Activated CD8-positive, alpha-beta T cell treated with anti-CD3 and anti-CD28 coated beads, Interleukin-2, amount 10 ng/mL, durations not matched to agents 7 days and 5 days (primary cell): Measurements from ENCODE around the gene PTPRR. TPM values are rescaled to one million over a fixed set of nuclear protein-coding genes. Genes with fewer than 3 reads are reported as not detected.

Experiments
- ATAC-seq: fragments of 150-1000 bp; cut with Tn5 transposase; one replicate; pipeline ENCODE4 v1.10.0; 2021; ENCODE audit warnings: moderate library complexity
- CTCF ChIA-PET: fragments of 350-600 bp; sonication (Branson Sonifier 250); formaldehyde crosslinking; loops from one replicate; lab custom pipeline; 2021; ENCODE audit warnings: antibody characterized with exemption; lab: Charles Lee
- POLR2A ChIA-PET: fragments of 350-600 bp; sonication (Branson Sonifier 250); formaldehyde crosslinking; loops from one replicate; lab custom pipeline; 2021; ENCODE audit warnings: antibody characterized with exemption; lab: Charles Lee
- DNase-seq: peaks from one replicate; pipeline ENCODE4 v3.0.0-alpha.2; 2020
- H3K27ac Mint-ChIP-seq: one replicate; pipeline ENCODE4 v1.8.0; 2021; ENCODE audit warnings: mild to moderate bottlenecking, mixed read lengths
- H3K27me3 Mint-ChIP-seq: one replicate; pipeline ENCODE4 v1.8.0; 2021; ENCODE audit warnings: low read depth, mixed read lengths
- H3K36me3 Mint-ChIP-seq: one replicate; pipeline ENCODE4 v1.8.0; 2021; ENCODE audit warnings: low read depth, mixed read lengths
- H3K4me1 Mint-ChIP-seq: one replicate; pipeline ENCODE4 v1.8.0; 2021; ENCODE audit warnings: low read depth, mixed read lengths
- H3K4me3 Mint-ChIP-seq: one replicate; pipeline ENCODE4 v1.8.0; 2021; ENCODE audit warnings: mild to moderate bottlenecking, mixed read lengths
- H3K9me3 Mint-ChIP-seq: one replicate; pipeline ENCODE4 v1.8.0; 2022; ENCODE audit warnings: mixed read lengths; ENCODE audit not compliant: insufficient read depth
- total RNA-seq, 2 experiments: library from RNA; stranded (reverse); gene quantifications; one replicate each; pipeline ENCODE4 v1.2.3, GENCODE V29; 2021

PTPRR gene, protein sequence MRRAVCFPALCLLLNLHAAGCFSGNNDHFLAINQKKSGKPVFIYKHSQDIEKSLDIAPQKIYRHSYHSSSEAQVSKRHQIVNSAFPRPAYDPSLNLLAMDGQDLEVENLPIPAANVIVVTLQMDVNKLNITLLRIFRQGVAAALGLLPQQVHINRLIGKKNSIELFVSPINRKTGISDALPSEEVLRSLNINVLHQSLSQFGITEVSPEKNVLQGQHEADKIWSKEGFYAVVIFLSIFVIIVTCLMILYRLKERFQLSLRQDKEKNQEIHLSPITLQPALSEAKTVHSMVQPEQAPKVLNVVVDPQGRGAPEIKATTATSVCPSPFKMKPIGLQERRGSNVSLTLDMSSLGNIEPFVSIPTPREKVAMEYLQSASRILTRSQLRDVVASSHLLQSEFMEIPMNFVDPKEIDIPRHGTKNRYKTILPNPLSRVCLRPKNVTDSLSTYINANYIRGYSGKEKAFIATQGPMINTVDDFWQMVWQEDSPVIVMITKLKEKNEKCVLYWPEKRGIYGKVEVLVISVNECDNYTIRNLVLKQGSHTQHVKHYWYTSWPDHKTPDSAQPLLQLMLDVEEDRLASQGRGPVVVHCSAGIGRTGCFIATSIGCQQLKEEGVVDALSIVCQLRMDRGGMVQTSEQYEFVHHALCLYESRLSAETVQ
- total RNA-seq: not detected

- Mint-ChIP-seq H3K4me1 (no peaks in the 10 kb centered on the region), H3K27me3 (peaks cover 3% of the 10 kb centered on the region), H3K36me3 (no peaks in the 10 kb centered on the region), H3K4me3 (no peak within 1 kb of the TSS), H3K27ac (no peak within 1 kb of the TSS), H3K9me3 (no peaks in the 10 kb centered on the region)
- no peak for DNase-seq
- POLR2A ChIA-PET: no interaction called here
- no peak for ATAC-seq
- CTCF ChIA-PET: no interaction called here
Observed at GRCh38 chr12:70920251-70920851, at the start of gene PTPRR. Gene PTPRR (minus strand): TSS chr12:70920738. CDS start chr12:70920390, 348 bp downstream.

DNA sequence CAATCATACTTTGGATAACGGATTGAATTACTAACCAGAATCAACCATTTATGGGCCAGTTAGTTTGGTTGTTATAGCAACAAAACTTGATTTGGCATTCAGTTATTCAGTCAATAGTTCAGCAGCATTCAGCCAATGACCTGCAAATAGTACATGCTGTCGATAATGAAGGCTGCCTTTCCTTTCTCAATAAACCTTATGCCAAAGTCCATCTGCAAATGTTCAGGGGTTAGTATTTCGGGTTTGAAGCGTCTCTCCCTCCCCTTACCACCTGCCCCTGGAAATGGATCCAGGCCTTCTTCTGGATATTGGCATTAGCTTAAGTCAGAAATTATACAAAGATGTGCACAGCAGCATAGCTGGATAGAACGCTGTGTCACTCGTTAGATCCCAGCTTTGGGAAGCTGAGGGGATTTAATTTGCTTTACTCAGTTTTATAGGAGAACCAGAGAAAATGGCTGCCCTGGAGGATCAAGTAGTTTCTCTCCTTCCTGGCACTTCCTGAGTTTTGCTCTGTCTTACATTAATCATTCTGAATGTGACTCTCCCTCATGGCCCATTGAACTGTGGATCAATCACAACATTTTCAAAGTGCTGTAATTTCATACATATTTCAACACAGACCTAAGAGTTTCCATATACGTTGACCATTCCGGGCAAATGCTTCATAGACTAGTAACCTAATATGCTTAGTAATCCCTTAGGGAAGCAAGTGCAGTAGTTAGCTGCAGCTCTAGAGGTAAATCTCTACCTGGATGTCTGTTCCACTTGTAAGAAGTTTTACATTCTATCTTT, 46.7 kb upstream of the PTPRR start:
- no peaks in the 10 kb centered on the region for H3K9me3 Mint-ChIP-seq
- no peak for ATAC-seq
- no peak overlapping the region for H3K4me3 Mint-ChIP-seq
- DNase-seq: no peak
- no peak overlapping the region for H3K27ac Mint-ChIP-seq
- CTCF ChIA-PET: no interaction called here
- H3K36me3 Mint-ChIP-seq: no peaks in the 10 kb centered on the region
- H3K4me1 Mint-ChIP-seq: no peaks in the 10 kb centered on the region
- H3K27me3 Mint-ChIP-seq: no peaks in the 10 kb centered on the region
- POLR2A ChIA-PET: no interaction called here

GRCh38 chr12:70966046-70966445, 45.5 kb upstream of the PTPRR start:
- Mint-ChIP-seq H3K4me1 (no peaks in the 10 kb centered on the region), H3K36me3 (no peaks in the 10 kb centered on the region), H3K9me3 (no peaks in the 10 kb centered on the region), H3K27me3 (no peaks in the 10 kb centered on the region), H3K4me3 (no peak overlapping the region), H3K27ac (no peak overlapping the region)
- no peak for ATAC-seq
- CTCF ChIA-PET: no interaction called here
- no peak for DNase-seq
- POLR2A ChIA-PET: no interaction called here

DNA sequence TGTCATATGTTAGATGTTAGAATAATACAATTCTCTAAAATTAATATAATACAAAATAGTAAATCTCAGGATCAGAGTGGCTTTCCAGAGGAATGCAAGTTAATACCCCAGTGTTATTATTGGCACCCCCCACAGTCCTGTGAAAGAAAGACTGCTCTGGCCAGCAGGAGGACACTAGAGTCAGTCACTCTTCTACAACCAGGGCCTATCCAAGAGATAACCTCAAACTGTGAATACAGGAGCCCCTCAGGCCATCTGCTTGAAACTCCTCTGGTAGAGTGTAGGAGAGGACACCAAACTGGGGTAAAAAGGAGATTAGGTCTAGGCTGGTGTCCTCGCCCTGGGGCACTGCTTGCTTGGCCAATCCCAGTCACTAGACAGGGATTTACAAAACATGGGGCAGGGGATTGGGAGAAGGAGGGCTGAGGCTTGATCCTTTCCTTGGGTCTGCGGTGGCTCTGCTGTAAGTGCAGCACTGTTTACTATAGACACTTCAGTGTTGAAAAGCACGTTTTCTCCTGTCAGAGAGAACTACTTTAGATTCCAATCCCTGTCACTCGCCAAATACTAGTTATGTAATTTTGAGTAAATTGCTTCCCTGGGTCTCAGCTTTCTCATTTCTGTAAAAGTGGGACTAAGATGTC, 44.5 kb upstream of the PTPRR start:
- DNase-seq (no peak), ATAC-seq (no peak)
- POLR2A ChIA-PET: no interaction called here
- H3K9me3 Mint-ChIP-seq: no peaks in the 10 kb centered on the region
- H3K27me3 Mint-ChIP-seq: no peaks in the 10 kb centered on the region
- no peaks in the 10 kb centered on the region for H3K4me1 Mint-ChIP-seq
- CTCF ChIA-PET: no interaction called here
- H3K36me3 Mint-ChIP-seq: no peaks in the 10 kb centered on the region
- no peak overlapping the region for H3K27ac Mint-ChIP-seq
- H3K4me3 Mint-ChIP-seq: no peak overlapping the region

DNA sequence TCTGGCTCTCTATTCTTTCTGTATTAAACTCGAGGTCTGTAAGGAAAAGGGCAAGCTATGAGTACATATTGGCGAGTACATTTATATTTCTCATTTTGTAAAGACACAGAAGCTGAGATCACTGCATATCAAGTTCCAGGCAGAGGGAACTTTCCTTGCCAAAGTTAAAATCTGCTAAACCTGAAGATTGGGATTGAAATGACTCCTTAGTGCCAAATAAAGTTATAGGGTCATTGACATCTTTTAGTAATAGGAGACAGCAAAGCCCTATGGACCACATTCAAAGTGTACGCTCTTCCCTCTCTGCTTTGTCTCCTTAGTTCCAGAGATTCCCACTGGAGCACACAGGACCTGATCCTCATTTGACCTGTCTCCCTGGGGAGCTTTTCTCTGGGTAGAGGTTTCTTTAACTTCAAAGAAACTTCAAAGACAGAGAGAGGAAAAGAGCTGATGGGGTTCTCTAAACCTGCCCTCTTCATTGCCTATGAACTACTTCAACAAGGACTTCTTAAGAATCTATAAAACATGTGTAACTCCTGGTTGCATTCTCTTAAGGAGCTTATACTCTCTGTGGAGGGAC, 42.6 kb upstream of the PTPRR start:
- CTCF ChIA-PET: no interaction called here
- H3K4me1 Mint-ChIP-seq: no peaks in the 10 kb centered on the region

DNA sequence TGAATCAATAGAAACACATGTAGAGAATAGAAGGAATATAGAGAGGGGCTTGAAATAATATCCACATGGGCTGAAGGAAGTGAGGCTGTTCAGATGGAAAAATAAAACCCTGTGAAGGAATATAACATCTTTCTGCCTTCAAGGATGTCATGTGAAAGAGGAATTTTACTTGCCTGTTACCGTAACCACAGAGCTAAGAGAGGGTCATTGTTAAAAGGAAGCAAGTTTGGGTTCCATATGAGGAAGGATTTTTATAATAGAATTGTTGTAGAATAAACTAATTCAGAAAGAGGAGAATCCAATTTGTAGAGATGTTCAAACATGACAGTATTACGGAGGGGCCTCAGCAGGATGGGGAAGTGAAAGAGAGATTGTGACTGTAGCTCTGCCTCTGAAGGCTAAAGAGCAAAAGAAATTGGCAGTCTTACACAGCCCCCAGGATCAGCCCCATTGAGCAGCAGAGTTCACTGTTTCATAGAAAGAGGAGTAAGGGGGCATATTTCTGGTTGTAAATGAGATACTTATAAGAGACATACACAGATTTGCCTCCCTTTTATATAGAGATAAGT, 41.8 kb upstream of the PTPRR start:
- Mint-ChIP-seq H3K27me3 (no peaks in the 10 kb centered on the region), H3K4me3 (no peak overlapping the region), H3K9me3 (no peaks in the 10 kb centered on the region), H3K36me3 (no peaks in the 10 kb centered on the region), H3K27ac (no peak overlapping the region), H3K4me1 (no peaks in the 10 kb centered on the region)
- ATAC-seq (no peak), DNase-seq (no peak)
- CTCF ChIA-PET: no interaction called here
- POLR2A ChIA-PET: no interaction called here

More for the DNA sequence above, 42.6 kb upstream of the PTPRR start:
- no peaks in the 10 kb centered on the region for H3K27me3 Mint-ChIP-seq
- H3K27ac Mint-ChIP-seq: no peak overlapping the region
- POLR2A ChIA-PET: no interaction called here
- no peak for DNase-seq
- no peak overlapping the region for H3K4me3 Mint-ChIP-seq
- no peaks in the 10 kb centered on the region for H3K9me3 Mint-ChIP-seq
- no peaks in the 10 kb centered on the region for H3K36me3 Mint-ChIP-seq
- no peak for ATAC-seq

DNA sequence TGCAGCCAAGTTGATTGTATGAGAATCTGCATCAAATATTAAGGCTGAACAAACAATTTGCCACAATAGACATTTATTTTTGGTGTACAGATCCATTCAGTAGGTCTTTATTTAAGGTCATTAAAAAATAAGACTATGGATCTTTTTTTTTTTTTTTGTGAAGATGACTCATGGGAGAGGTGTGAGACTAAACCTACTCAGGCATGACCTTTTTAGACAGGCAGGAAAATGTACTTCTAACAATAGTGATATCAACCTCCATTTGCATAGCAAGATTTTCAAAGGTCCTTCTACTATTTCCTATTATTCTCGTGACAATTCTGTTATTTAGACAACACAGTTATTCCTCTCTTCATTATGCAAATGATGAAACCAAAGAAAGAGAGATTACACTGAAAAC, 39.9 kb upstream of the PTPRR start:
- ATAC-seq (no peak), DNase-seq (no peak)
- ChIA-PET POLR2A (no interaction called here), CTCF (no interaction called here)
- H3K9me3 Mint-ChIP-seq: no peaks in the 10 kb centered on the region
- H3K36me3 Mint-ChIP-seq: no peaks in the 10 kb centered on the region
- H3K4me1 Mint-ChIP-seq: no peaks in the 10 kb centered on the region
- no peak overlapping the region for H3K27ac Mint-ChIP-seq
- no peaks in the 10 kb centered on the region for H3K27me3 Mint-ChIP-seq
- H3K4me3 Mint-ChIP-seq: no peak overlapping the region

- CTCF ChIA-PET: no interaction called here
- no peak for DNase-seq
Observed at GRCh38 chr12:70955415-70955814, 34.9 kb upstream of the PTPRR start.

DNA sequence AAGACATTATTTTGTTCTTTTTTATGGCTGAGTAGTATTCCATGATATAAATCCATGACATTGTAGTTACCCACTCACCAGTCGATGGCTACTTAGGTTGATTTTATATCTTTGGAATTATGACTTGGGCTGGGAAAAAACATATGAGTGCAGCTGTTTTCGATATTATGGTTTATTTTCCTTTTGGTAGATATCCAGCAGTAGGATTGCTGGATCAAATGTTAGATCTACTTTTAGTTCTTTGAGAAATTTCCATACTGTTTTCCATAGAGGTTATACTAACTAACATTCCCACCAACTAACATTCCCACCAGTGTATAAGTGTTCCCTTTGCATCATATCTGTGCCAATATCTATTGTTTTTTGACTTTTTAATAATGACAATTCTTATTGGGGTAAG, 29.9 kb upstream of the PTPRR start:
- Mint-ChIP-seq H3K4me1 (no peaks in the 10 kb centered on the region), H3K27ac (no peak overlapping the region), H3K9me3 (no peaks in the 10 kb centered on the region), H3K36me3 (no peaks in the 10 kb centered on the region), H3K4me3 (no peak overlapping the region), H3K27me3 (no peaks in the 10 kb centered on the region)
- DNase-seq: no peak
- POLR2A ChIA-PET: no interaction called here
- CTCF ChIA-PET: no interaction called here
- ATAC-seq: no peak

More at GRCh38 chr12:70955415-70955814, 34.9 kb upstream of the PTPRR start:
- Mint-ChIP-seq H3K27ac (no peak overlapping the region), H3K27me3 (no peaks in the 10 kb centered on the region), H3K9me3 (no peaks in the 10 kb centered on the region), H3K36me3 (no peaks in the 10 kb centered on the region), H3K4me1 (no peaks in the 10 kb centered on the region), H3K4me3 (no peak overlapping the region)
- ATAC-seq: no peak
- POLR2A ChIA-PET: no interaction called here

DNA sequence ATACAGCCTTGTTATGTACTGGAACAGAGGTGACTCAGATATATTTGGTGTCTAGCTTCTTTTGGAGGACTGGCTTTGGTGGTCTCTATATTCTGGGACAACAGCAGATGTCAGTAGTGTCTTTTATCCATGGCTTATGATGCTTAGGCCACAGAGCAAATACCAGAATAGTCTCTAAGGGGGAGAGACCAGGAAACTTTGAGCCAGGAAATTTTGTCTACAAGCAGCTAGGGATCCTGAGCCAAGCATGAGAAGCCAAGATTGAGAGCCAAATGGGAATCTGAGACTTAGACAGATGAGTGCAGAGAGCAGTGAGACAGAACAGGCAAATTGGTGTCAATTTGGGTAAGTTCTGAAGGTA, 28.4 kb upstream of the PTPRR start:
- Mint-ChIP-seq H3K36me3 (no peaks in the 10 kb centered on the region), H3K27ac (no peak overlapping the region), H3K9me3 (no peaks in the 10 kb centered on the region), H3K4me3 (no peak overlapping the region), H3K27me3 (no peaks in the 10 kb centered on the region), H3K4me1 (no peaks in the 10 kb centered on the region)
- ATAC-seq (no peak), DNase-seq (no peak)
- ChIA-PET POLR2A (no interaction called here), CTCF (no interaction called here)
